ENCODE data around the gene CYP4X1.
"Not testable (repeated sequence)": the region's sequence is repeated elsewhere in the genome, so short reads cannot be mapped to it uniquely, and the experiment has no call there.

The CYP4X1 gene

GRCh38 chr1:47021070-47021469 is 2.4 kb upstream of the CYP4X1 start:
- no peak overlapping the region for H3K27ac ChIP-seq (ENCODE audit: low read depth, low read length)
- peaks cover 15% of the 10 kb centered on the region; the same call in 1 of the 2 replicates for H3K4me1 ChIP-seq (ENCODE audit: control insufficient read depth, insufficient read depth, low read length)
- H3K27me3 ChIP-seq (ENCODE audit: control insufficient read depth, insufficient read depth, low read length): peaks cover 39% of the 10 kb centered on the region
- H3K4me3 ChIP-seq (ENCODE audit: low read depth, low read length): no peak overlapping the region
- H3K36me3 ChIP-seq (ENCODE audit: control insufficient read depth, insufficient read depth, low read length): no peaks in the 10 kb centered on the region
- H3K9me3 ChIP-seq (ENCODE audit: control insufficient read depth, insufficient read depth, low read depth, low read length): no peaks in the 10 kb centered on the region
- H3K9ac ChIP-seq (ENCODE audit: low read length): no peak overlapping the region

DNA sequence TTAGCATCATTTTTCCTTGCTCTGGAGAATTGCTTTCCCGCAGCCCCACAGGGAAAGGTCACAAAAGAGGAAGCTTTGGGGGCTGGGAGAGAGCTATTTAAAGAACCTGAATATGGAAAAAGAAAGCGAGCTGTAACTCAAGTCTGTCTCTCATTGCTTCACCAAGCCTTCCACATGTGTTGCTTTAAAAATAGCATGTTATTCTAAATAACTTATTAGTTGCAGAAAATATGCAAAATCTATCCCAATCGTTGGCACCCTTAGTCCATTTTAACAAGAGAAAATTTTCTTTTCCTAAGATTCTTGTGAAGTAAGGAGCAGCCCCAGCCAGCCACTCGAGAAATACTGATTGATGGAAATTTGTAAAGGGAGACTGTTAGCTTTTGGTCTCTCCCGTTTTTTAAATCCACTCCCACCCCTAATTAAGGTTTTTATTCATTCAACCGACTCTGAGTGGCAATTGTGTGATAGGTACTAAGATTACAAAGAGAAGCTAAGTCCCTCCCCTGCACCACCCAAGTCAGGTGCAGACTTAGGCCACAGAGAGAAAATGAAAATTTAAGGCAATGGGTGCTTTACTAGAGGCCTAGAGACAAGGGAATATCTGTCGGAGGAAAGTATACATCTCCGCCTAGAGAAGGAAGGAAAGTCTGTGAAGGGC is 802 bp downstream of the CYP4X1 start:
- Histone ChIP-seq H3K27me3 (ENCODE audit: control insufficient read depth, insufficient read depth, low read length) (peaks cover 39% of the 10 kb centered on the region), H3K4me1 (ENCODE audit: control insufficient read depth, insufficient read depth, low read length) (peaks cover 13% of the 10 kb centered on the region; the same call in 1 of the 2 replicates), H3K9ac (ENCODE audit: low read length) (no peak overlapping the region), H3K36me3 (ENCODE audit: control insufficient read depth, insufficient read depth, low read length) (no peaks in the 10 kb centered on the region), H3K4me3 (ENCODE audit: low read depth, low read length) (peak overlapping the region; percentile 62), H3K9me3 (ENCODE audit: control insufficient read depth, insufficient read depth, low read depth, low read length) (no peaks in the 10 kb centered on the region), H3K27ac (ENCODE audit: low read depth, low read length) (no peak overlapping the region)

DNA sequence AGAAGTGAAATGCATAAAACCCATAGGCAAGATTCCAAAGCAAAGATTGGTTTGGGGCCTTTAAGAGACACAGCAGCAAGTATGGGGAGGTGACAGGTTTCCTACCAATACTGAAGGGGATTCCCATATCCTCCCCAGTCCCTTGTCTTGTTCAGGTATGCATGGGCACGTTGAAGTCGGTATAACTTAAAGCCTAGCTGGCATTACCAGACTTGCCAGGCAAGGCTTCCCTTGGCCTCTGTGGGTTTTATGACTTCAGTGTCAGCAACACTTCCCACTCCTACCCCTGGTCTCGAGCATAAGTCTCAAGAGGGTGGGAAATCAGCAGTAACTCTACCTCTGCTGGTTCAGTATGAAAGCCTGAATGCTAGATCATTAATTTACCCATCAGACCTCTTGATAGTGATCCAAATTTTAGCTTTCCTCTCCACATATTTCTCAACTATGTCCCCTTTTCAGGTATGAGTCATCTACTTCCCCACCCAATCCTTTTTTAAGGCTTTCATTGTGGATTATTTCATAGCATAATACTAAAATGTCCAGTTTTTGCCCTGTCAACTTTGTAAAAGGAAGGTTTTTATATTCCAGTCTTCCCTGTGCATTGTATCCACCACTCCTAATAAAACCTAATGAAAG is 6.8 kb downstream of the CYP4X1 start:
- Histone ChIP-seq H3K9ac (ENCODE audit: low read length) (no peak overlapping the region), H3K36me3 (ENCODE audit: control insufficient read depth, insufficient read depth, low read length) (no peaks in the 10 kb centered on the region), H3K9me3 (ENCODE audit: control insufficient read depth, insufficient read depth, low read depth, low read length) (no peaks in the 10 kb centered on the region), H3K4me3 (ENCODE audit: low read depth, low read length) (no peak overlapping the region), H3K27ac (ENCODE audit: low read depth, low read length) (no peak overlapping the region), H3K27me3 (ENCODE audit: control insufficient read depth, insufficient read depth, low read length) (peaks cover 4% of the 10 kb centered on the region), H3K4me1 (ENCODE audit: control insufficient read depth, insufficient read depth, low read length) (peaks cover under 1% of the 10 kb centered on the region)

DNA sequence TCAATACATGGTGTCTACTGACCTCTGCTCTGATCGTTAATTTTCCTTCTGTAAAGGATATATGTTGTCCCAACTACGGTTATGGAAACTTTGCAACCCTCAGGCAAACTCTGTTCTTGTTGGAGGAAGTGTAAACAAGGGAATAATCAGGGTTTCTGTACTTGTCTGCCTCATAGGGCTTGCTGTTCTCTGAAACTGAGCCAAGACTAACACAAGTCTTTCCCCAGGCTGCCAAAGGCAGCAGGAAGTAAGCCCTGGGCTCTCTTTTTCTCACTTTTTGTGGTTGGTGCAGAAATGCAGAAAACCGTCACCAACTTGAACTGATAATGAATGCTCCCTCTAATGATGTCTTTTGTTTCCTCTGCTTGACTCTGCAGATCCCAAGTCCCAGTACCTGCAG is 7.6 kb downstream of the CYP4X1 start:
- Histone ChIP-seq H3K4me1 (ENCODE audit: control insufficient read depth, insufficient read depth, low read length) (no peaks in the 10 kb centered on the region; the same call in 1 of the 2 replicates), H3K36me3 (ENCODE audit: control insufficient read depth, insufficient read depth, low read length) (no peaks in the 10 kb centered on the region), H3K27me3 (ENCODE audit: control insufficient read depth, insufficient read depth, low read length) (no peaks in the 10 kb centered on the region), H3K9ac (ENCODE audit: low read length) (no peak overlapping the region), H3K4me3 (ENCODE audit: low read depth, low read length) (no peak overlapping the region), H3K9me3 (ENCODE audit: control insufficient read depth, insufficient read depth, low read depth, low read length) (no peaks in the 10 kb centered on the region), H3K27ac (ENCODE audit: low read depth, low read length) (no peak overlapping the region)

DNA sequence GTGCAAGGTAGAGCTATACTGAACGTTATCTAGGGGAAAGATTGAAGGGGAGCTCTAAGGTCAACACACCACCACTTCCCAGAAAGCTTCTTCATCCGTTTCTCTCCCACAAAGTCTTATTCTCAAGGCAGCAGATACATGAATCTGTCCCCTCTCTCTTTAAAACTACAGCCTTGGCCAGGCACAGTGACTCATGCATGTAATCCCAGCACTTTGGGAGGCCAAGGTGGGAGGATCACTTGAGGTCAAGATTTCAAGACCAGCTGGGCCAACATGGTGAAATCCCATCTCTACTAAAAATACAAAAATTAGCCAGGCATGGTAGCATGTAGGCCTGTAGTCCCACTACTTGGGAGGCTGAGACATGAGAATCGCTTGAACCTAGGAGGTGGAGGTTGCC is 8.1 kb downstream of the CYP4X1 start:
- Histone ChIP-seq H3K27me3 (ENCODE audit: control insufficient read depth, insufficient read depth, low read length) (no peaks in the 10 kb centered on the region), H3K4me1 (ENCODE audit: control insufficient read depth, insufficient read depth, low read length) (no peaks in the 10 kb centered on the region; the same call in 1 of the 2 replicates), H3K9me3 (ENCODE audit: control insufficient read depth, insufficient read depth, low read depth, low read length) (no peaks in the 10 kb centered on the region), H3K4me3 (ENCODE audit: low read depth, low read length) (no peak overlapping the region), H3K9ac (ENCODE audit: low read length) (no peak overlapping the region), H3K27ac (ENCODE audit: low read depth, low read length) (no peak overlapping the region), H3K36me3 (ENCODE audit: control insufficient read depth, insufficient read depth, low read length) (no peaks in the 10 kb centered on the region)

DNA sequence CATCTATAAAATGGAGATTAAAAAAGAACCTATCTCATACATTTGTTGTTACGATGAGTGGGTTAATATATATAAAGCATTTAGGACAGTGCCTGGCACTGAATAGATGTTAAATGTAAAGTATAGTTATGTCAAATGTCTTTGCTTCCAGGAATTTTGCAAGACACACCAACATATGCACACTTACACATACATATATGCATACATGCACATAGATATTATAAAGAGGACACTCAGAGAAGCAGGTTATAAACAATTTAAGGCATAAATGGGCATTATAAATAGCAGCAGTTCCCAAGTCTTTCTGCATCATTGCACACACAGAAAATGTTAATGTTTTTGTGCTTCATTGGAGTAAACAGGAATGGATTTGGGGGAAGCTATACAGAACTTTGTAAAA is 13.3 kb downstream of the CYP4X1 start:
- Histone ChIP-seq H3K4me3 (ENCODE audit: low read depth, low read length) (no peak overlapping the region), H3K36me3 (ENCODE audit: control insufficient read depth, insufficient read depth, low read length) (no peaks in the 10 kb centered on the region), H3K9me3 (ENCODE audit: control insufficient read depth, insufficient read depth, low read depth, low read length) (no peaks in the 10 kb centered on the region), H3K27ac (ENCODE audit: low read depth, low read length) (no peak overlapping the region), H3K9ac (ENCODE audit: low read length) (no peak overlapping the region), H3K4me1 (ENCODE audit: control insufficient read depth, insufficient read depth, low read length) (no peaks in the 10 kb centered on the region), H3K27me3 (ENCODE audit: control insufficient read depth, insufficient read depth, low read length) (peaks cover 4% of the 10 kb centered on the region)

GRCh38 chr1:47059376-47059775 is 35.9 kb downstream of the CYP4X1 start:
- no peak overlapping the region for H3K4me3 ChIP-seq (ENCODE audit: low read depth, low read length)
- H3K27me3 ChIP-seq (ENCODE audit: control insufficient read depth, insufficient read depth, low read length): no peaks in the 10 kb centered on the region; the same call in 1 of the 2 replicates
- no peaks in the 10 kb centered on the region for H3K36me3 ChIP-seq (ENCODE audit: control insufficient read depth, insufficient read depth, low read length)
- H3K9me3 ChIP-seq (ENCODE audit: control insufficient read depth, insufficient read depth, low read depth, low read length): 0 out of 2 replicates have a peak, but pooled peaks cover 3% of the 10 kb centered on the region
- H3K9ac ChIP-seq (ENCODE audit: low read length): no peak overlapping the region
- H3K4me1 ChIP-seq (ENCODE audit: control insufficient read depth, insufficient read depth, low read length): no peaks in the 10 kb centered on the region
- H3K27ac ChIP-seq (ENCODE audit: low read depth, low read length): no peak overlapping the region

DNA sequence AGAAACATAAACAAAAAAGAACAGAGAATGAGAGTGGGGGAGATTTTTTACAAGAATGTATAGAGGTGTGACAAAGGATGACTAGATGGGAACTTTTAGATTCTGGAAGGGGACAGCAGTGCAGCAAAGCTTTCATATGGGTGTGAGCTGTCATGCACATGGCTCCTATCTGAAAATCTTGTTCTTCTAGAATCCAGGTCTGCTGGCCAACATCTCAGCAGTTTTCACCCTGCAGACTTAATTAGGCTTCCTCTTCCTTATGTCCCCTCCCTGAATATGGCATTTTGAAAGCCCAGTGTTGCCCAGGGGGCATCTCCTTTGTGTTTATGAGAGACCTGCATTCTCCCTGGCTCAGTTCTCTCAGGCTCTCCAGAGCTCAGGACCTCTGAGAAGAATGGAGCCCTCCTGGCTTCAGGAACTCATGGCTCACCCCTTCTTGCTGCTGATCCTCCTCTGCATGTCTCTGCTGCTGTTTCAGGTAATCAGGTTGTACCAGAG is 43.7 kb downstream of the CYP4X1 start, which contains the start of gene CYP4Z1:
Gene CYP4Z1, plus strand, starts transcription at position 135 of the 498 bp plus-strand sequence. Its CDS starts 260 bp downstream, at position 395.
- Histone ChIP-seq H3K27me3 (ENCODE audit: control insufficient read depth, insufficient read depth, low read length) (peaks cover 20% of the 10 kb centered on the region), H3K9ac (ENCODE audit: low read length) (no peak within 1 kb of the TSS), H3K4me1 (ENCODE audit: control insufficient read depth, insufficient read depth, low read length) (no peaks in the 10 kb centered on the region), H3K36me3 (ENCODE audit: control insufficient read depth, insufficient read depth, low read length) (no peaks in the 10 kb centered on the region), H3K4me3 (ENCODE audit: low read depth, low read length) (no peak within 1 kb of the TSS), H3K27ac (ENCODE audit: low read depth, low read length) (no peak within 1 kb of the TSS), H3K9me3 (ENCODE audit: control insufficient read depth, insufficient read depth, low read depth, low read length) (no peaks in the 10 kb centered on the region)

GRCh38 chr1:47069080-47069479 is 45.6 kb downstream of the CYP4X1 start:
- H3K27ac ChIP-seq (ENCODE audit: low read depth, low read length); H3K36me3 ChIP-seq (ENCODE audit: control insufficient read depth, insufficient read depth, low read length); H3K4me1 ChIP-seq (ENCODE audit: control insufficient read depth, insufficient read depth, low read length); H3K9me3 ChIP-seq (ENCODE audit: control insufficient read depth, insufficient read depth, low read depth, low read length); H3K4me3 ChIP-seq (ENCODE audit: low read depth, low read length); H3K9ac ChIP-seq (ENCODE audit: low read length): not testable (repeated sequence)
- peaks cover 20% of the 10 kb centered on the region for H3K27me3 ChIP-seq (ENCODE audit: control insufficient read depth, insufficient read depth, low read length)

- H3K4me3 ChIP-seq (ENCODE audit: low read depth, low read length); H3K9ac ChIP-seq (ENCODE audit: low read length); H3K4me1 ChIP-seq (ENCODE audit: control insufficient read depth, insufficient read depth, low read length); H3K9me3 ChIP-seq (ENCODE audit: control insufficient read depth, insufficient read depth, low read depth, low read length); H3K27ac ChIP-seq (ENCODE audit: low read depth, low read length); H3K36me3 ChIP-seq (ENCODE audit: control insufficient read depth, insufficient read depth, low read length): not testable (repeated sequence)
- peaks cover 20% of the 10 kb centered on the region for H3K27me3 ChIP-seq (ENCODE audit: control insufficient read depth, insufficient read depth, low read length)
Observed at GRCh38 chr1:47069509-47069908, 46.0 kb downstream of the CYP4X1 start.

GRCh38 chr1:47089356-47089755 is 65.9 kb downstream of the CYP4X1 start:
- not testable (repeated sequence) for H3K4me1 ChIP-seq (ENCODE audit: control insufficient read depth, insufficient read depth, low read length)

More at GRCh38 chr1:47089356-47089755, 65.9 kb downstream of the CYP4X1 start:
- H3K9ac ChIP-seq (ENCODE audit: low read length); H3K9me3 ChIP-seq (ENCODE audit: control insufficient read depth, insufficient read depth, low read depth, low read length); H3K27ac ChIP-seq (ENCODE audit: low read depth, low read length); H3K4me3 ChIP-seq (ENCODE audit: low read depth, low read length); H3K36me3 ChIP-seq (ENCODE audit: control insufficient read depth, insufficient read depth, low read length); H3K27me3 ChIP-seq (ENCODE audit: control insufficient read depth, insufficient read depth, low read length): not testable (repeated sequence)

Data from HUES6 (cell line).